ENCODE results near the gene AVPI1. TPM values are rescaled to one million over a fixed set of nuclear protein-coding genes. Genes with fewer than 3 reads are reported as not detected.
A peak's percentile ranks its signal among the peaks of the same experiment; 100 is the strongest.

AVPI1 gene
- polyA plus RNA-seq, 3 donors = 2.0 to 11.2 (median 2.9) TPM

DNA sequence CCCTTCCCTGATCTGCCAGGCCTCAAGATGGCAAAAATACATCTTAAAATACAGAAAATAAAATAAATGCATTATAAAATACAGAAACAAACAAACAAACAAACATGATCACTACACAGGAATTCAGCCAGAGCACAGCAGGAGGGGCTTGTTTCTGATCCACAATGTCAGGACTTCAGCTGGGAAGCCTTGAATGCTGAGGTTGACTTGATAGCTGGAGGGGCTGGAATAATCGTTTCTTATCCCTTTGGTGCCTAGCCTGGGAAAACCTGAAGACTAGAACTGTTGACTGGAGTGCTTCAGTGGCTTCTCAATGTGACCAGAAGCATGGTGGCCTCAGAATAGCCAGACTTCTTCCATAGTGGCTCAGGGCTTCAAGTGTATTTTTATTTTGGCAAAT is 17.3 kb upstream of the AVPI1 start:
- H3K4me1 ChIP-seq (ENCODE audit: control insufficient read depth in 1 of 2, insufficient read depth in 2 of 2, low read length in 2 of 2) = peaks cover 0 to 4% of the 10 kb centered on the region in 2 donors
- H3K9me3 Mint-ChIP-seq = no peaks in the 10 kb centered on the region
- TF ChIP-seq CTCF (IDR thresholded peaks at IDR 0.05) = no peak
- no peaks in the 10 kb centered on the region for H3K27me3 ChIP-seq (ENCODE audit: control insufficient read depth in 2 of 2, insufficient read depth in 2 of 2, low read length in 2 of 2)
- H3K9ac ChIP-seq (ENCODE audit: insufficient read depth, low read length, poor library complexity, severe bottlenecking) = no peak overlapping the region
- no peaks in the 10 kb centered on the region for H4K20me1 ChIP-seq (ENCODE audit: insufficient read depth, low read length)
- H3K36me3 ChIP-seq (replicated peaks in 1 of 2; ENCODE audit: control insufficient read depth in 1 of 2, insufficient read depth in 2 of 2, low read length in 2 of 2) = no peaks in the 10 kb centered on the region
- no peak overlapping the region for H2AFZ ChIP-seq (ENCODE audit: insufficient read depth, low read depth, low read length, poor library complexity, severe bottlenecking)
- no peaks in the 10 kb centered on the region for H3K36me3 Mint-ChIP-seq
- peaks cover 7% of the 10 kb centered on the region for H3K4me1 Mint-ChIP-seq
- H3K27me3 Mint-ChIP-seq (ENCODE audit: low read depth in 3 of 3) = peaks cover 3 to 16% (median 11%) of the 10 kb centered on the region in 3 donors
- H3K4me2 ChIP-seq (replicated peaks; ENCODE audit: extremely low read depth, low read length, poor library complexity, severe bottlenecking) = no peak overlapping the region
- H3K4me3 Mint-ChIP-seq = no peak overlapping the region
- no peak overlapping the region for H3K27ac ChIP-seq (ENCODE audit: low read depth in 1 of 2, low read length in 2 of 2)
- no peak for DNase-seq
- H3K27ac Mint-ChIP-seq = no peak overlapping the region
- no peaks in the 10 kb centered on the region for H3K9me3 ChIP-seq (replicated peaks in 1 of 2; ENCODE audit: control insufficient read depth in 1 of 2, insufficient read depth in 1 of 2, low read length in 2 of 2)
- intact Hi-C loops (cut with micrococcal nuclease) = no loop called here
- no peak overlapping the region for H3K4me3 ChIP-seq (replicated peaks in 1 of 3; ENCODE audit: low read depth in 2 of 3, low read length in 3 of 3)
- 57% methylated on average over 1 of the region's 1 CpG for WGBS (ENCODE audit: insufficient coverage)
- H3K79me2 ChIP-seq (ENCODE audit: insufficient read depth, low read length) = no peaks in the 10 kb centered on the region

DNA sequence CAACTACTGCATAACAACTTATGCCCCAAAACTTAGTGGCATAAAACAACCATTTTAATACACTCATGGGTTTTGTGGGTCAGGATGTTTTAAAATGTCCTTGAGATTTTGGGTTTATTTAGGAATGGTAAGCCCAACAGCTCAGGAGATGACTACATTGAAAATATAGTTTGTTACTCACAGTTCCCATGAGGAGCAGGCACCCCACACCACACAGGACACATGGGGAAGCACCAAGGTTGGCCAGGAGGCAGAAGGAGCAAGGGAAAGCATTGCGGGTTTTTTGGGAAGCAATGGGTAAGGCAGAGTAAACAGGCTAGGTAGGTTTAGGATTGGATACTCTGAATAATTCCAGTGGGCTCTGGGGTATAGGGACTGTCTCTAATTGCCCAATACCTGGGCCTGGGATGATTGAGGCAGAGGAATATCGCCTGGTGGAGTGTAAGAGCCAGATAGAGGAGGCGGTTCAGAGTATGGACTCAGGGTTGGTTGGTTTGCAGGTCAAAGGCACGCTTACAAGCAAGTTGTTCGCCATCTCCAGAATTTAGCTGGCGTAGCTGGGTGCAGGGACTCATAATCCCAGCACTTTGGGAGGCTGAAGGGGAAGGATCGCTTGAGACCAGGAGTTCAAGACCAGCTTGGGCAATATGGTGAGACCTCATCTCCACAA is 16.5 kb upstream of the AVPI1 start:
- Histone ChIP-seq H3K36me3 (replicated peaks in 1 of 2; ENCODE audit: control insufficient read depth in 1 of 2, insufficient read depth in 2 of 2, low read length in 2 of 2) (no peaks in the 10 kb centered on the region), H3K79me2 (ENCODE audit: insufficient read depth, low read length) (no peaks in the 10 kb centered on the region), H3K9me3 (replicated peaks in 1 of 2; ENCODE audit: control insufficient read depth in 1 of 2, insufficient read depth in 1 of 2, low read length in 2 of 2) (no peaks in the 10 kb centered on the region), H3K27ac (ENCODE audit: low read depth in 1 of 2, low read length in 2 of 2) (no peak overlapping the region), H3K4me2 (replicated peaks; ENCODE audit: extremely low read depth, low read length, poor library complexity, severe bottlenecking) (no peak overlapping the region), H4K20me1 (ENCODE audit: insufficient read depth, low read length) (no peaks in the 10 kb centered on the region), H2AFZ (ENCODE audit: insufficient read depth, low read depth, low read length, poor library complexity, severe bottlenecking) (no peak overlapping the region), H3K4me3 (replicated peaks in 1 of 3; ENCODE audit: low read depth in 2 of 3, low read length in 3 of 3) (no peak overlapping the region), H3K9ac (ENCODE audit: insufficient read depth, low read length, poor library complexity, severe bottlenecking) (no peak overlapping the region), H3K27me3 (ENCODE audit: control insufficient read depth in 2 of 2, insufficient read depth in 2 of 2, low read length in 2 of 2) (no peaks in the 10 kb centered on the region), H3K4me1 (ENCODE audit: control insufficient read depth in 1 of 2, insufficient read depth in 2 of 2, low read length in 2 of 2) (peaks cover 0 to 4% of the 10 kb centered on the region in 2 donors)
- peak overlapping the region in 1 of 7 donors; percentile 47 for H3K27ac Mint-ChIP-seq
- intact Hi-C loops (cut with micrococcal nuclease) = no loop called here
- H3K4me1 Mint-ChIP-seq = peaks cover 7% of the 10 kb centered on the region
- H3K4me3 Mint-ChIP-seq = no peak overlapping the region
- peaks cover 2 to 13% (median 11%) of the 10 kb centered on the region in 3 donors for H3K27me3 Mint-ChIP-seq (ENCODE audit: low read depth in 3 of 3)
- H3K9me3 Mint-ChIP-seq = no peaks in the 10 kb centered on the region
- no peak for DNase-seq
- no peaks in the 10 kb centered on the region for H3K36me3 Mint-ChIP-seq
- WGBS (ENCODE audit: insufficient coverage) = 97% methylated on average over 3 of the region's 7 CpGs
- no peak for TF ChIP-seq CTCF (IDR thresholded peaks at IDR 0.05)

All from CD14-positive monocyte (primary cell).